ENCODE measurements around the gene PLAGL1.
"Not testable (repeated sequence)": the region's sequence is repeated elsewhere in the genome, so short reads cannot be mapped to it uniquely, and the experiment has no call there.

The PLAGL1 gene

GRCh38 chr6:144008120-144008811 is at the start of gene PLAGL1:
PLAGL1 (minus strand) TSS chr6:144008259; CDS start chr6:143948136, 60,123 bp downstream.
- no peaks in the 10 kb centered on the region for H4K20me1 ChIP-seq
- H3K36me3 ChIP-seq, result peaks cover 0 to 9% (median 0%) of the 10 kb centered on the region in 11 experiments; a peak in 5 of 22 replicates
- no peaks in the 10 kb centered on the region for H3K4me1 ChIP-seq
- no peak within 1 kb of the TSS for H3K9ac ChIP-seq
- H3K27ac ChIP-seq, result no peak within 1 kb of the TSS
- no peak for TF ChIP-seq Cebpa-rat (IDR thresholded peaks at IDR 0.05)
- H3K9me3 ChIP-seq (replicated peaks in 1 of 11), result peaks cover 17 to 26% (median 19%) of the 10 kb centered on the region in 11 experiments
- no peaks in the 10 kb centered on the region for H3K27me3 ChIP-seq
- no peak within 1 kb of the TSS; a peak in 1 of 20 replicates for H3K4me3 ChIP-seq
- H3K4me2 ChIP-seq, result no peak within 1 kb of the TSS

GRCh38 chr6:144055121-144055931 is 47.3 kb upstream of the PLAGL1 start:
- peak overlapping the region in 5 of 11 experiments; percentile 19 to 55 (median 46); a peak in 9 of 22 replicates for H3K4me2 ChIP-seq
- no peak for TF ChIP-seq Cebpa-rat (IDR thresholded peaks at IDR 0.05)
- H3K27me3 ChIP-seq, result no peaks in the 10 kb centered on the region
- H3K9me3 ChIP-seq (replicated peaks in 1 of 11), result no peaks in the 10 kb centered on the region
- H4K20me1 ChIP-seq, result no peaks in the 10 kb centered on the region
- H3K27ac ChIP-seq, result no peak overlapping the region
- no peaks in the 10 kb centered on the region for H3K36me3 ChIP-seq
- peaks cover 0 to 14% (median 0%) of the 10 kb centered on the region in 10 experiments; a peak in 9 of 20 replicates for H3K4me1 ChIP-seq
- no peak overlapping the region for H3K9ac ChIP-seq
- no peak overlapping the region for H3K4me3 ChIP-seq

- H3K9ac ChIP-seq, result no peak overlapping the region
- H3K36me3 ChIP-seq, result peaks cover 0 to 1% (median 0%) of the 10 kb centered on the region in 11 experiments; a peak in 1 of 22 replicates
- H3K27me3 ChIP-seq, result no peaks in the 10 kb centered on the region
- no peak for TF ChIP-seq Cebpa-rat (IDR thresholded peaks at IDR 0.05)
- no peak overlapping the region for H3K27ac ChIP-seq
- H3K4me3 ChIP-seq, result no peak overlapping the region
- no peak overlapping the region for H3K4me2 ChIP-seq
- H4K20me1 ChIP-seq, result no peaks in the 10 kb centered on the region
- peaks cover 0 to 30% (median 2%) of the 10 kb centered on the region in 10 experiments; a peak in 9 of 20 replicates for H3K4me1 ChIP-seq
- H3K9me3 ChIP-seq (replicated peaks in 1 of 11), result peaks cover 4 to 11% (median 5%) of the 10 kb centered on the region in 11 experiments; a peak in 19 of 22 replicates
Measured at GRCh38 chr6:144053601-144054000, 45.5 kb upstream of the PLAGL1 start.

GRCh38 chr6:144052488-144052887 is 44.4 kb upstream of the PLAGL1 start:
- no peak for TF ChIP-seq Cebpa-rat (IDR thresholded peaks at IDR 0.05)
- no peaks in the 10 kb centered on the region for H4K20me1 ChIP-seq
- H3K4me1 ChIP-seq, result peaks cover 0 to 31% (median 2%) of the 10 kb centered on the region in 10 experiments; a peak in 9 of 20 replicates
- no peak overlapping the region for H3K4me3 ChIP-seq
- peaks cover 0 to 6% (median 0%) of the 10 kb centered on the region in 11 experiments; a peak in 2 of 22 replicates for H3K36me3 ChIP-seq
- H3K9ac ChIP-seq, result no peak overlapping the region
- no peaks in the 10 kb centered on the region for H3K27me3 ChIP-seq
- no peak overlapping the region for H3K27ac ChIP-seq
- H3K4me2 ChIP-seq, result no peak overlapping the region
- H3K9me3 ChIP-seq (replicated peaks in 1 of 11), result peaks cover 15 to 22% (median 16%) of the 10 kb centered on the region in 11 experiments

GRCh38 chr6:144049386-144049785 is 41.3 kb upstream of the PLAGL1 start:
- Histone ChIP-seq H3K9ac (no peak overlapping the region), H3K36me3 (peaks cover 0 to 6% (median 0%) of the 10 kb centered on the region in 11 experiments; a peak in 3 of 22 replicates), H3K9me3 (replicated peaks in 1 of 11) (peaks cover 37 to 51% (median 45%) of the 10 kb centered on the region in 11 experiments), H3K4me1 (peaks cover 0 to 17% (median 0%) of the 10 kb centered on the region in 10 experiments; a peak in 4 of 20 replicates), H3K4me2 (peak overlapping the region in 2 of 11 experiments; percentile 13 to 37; a peak in 4 of 22 replicates), H3K4me3 (no peak overlapping the region), H3K27me3 (no peaks in the 10 kb centered on the region), H3K27ac (peak overlapping the region in 1 of 11 experiments; percentile 17; a peak in 1 of 22 replicates), H4K20me1 (no peaks in the 10 kb centered on the region)
- TF ChIP-seq Cebpa-rat (IDR thresholded peaks at IDR 0.05), result no peak

- no peak overlapping the region for H3K27ac ChIP-seq
- no peaks in the 10 kb centered on the region for H3K27me3 ChIP-seq
- H3K9ac ChIP-seq, result no peak overlapping the region
- TF ChIP-seq Cebpa-rat (IDR thresholded peaks at IDR 0.05), result no peak
- H3K4me1 ChIP-seq, result peaks cover 0 to 17% (median 0%) of the 10 kb centered on the region in 10 experiments; a peak in 4 of 20 replicates
- H3K36me3 ChIP-seq, result peaks cover 0 to 6% (median 0%) of the 10 kb centered on the region in 11 experiments; a peak in 3 of 22 replicates
- H3K4me3 ChIP-seq, result no peak overlapping the region
- H3K4me2 ChIP-seq, result no peak overlapping the region
- peaks cover 37 to 52% (median 45%) of the 10 kb centered on the region in 11 experiments for H3K9me3 ChIP-seq (replicated peaks in 1 of 11)
- H4K20me1 ChIP-seq, result no peaks in the 10 kb centered on the region
Measured at GRCh38 chr6:144047688-144048087, 39.6 kb upstream of the PLAGL1 start.

- H3K36me3 ChIP-seq, H3K27me3 ChIP-seq: not testable (repeated sequence)
Measured at GRCh38 chr6:144046672-144047071, 38.6 kb upstream of the PLAGL1 start.

GRCh38 chr6:144044989-144045388 is 36.9 kb upstream of the PLAGL1 start:
- not testable (repeated sequence) for H3K9ac ChIP-seq, H3K36me3 ChIP-seq, H4K20me1 ChIP-seq, H3K27ac ChIP-seq, H3K4me2 ChIP-seq, H3K27me3 ChIP-seq, H3K4me3 ChIP-seq
- peaks cover 37 to 50% (median 45%) of the 10 kb centered on the region in 11 experiments for H3K9me3 ChIP-seq (replicated peaks in 1 of 11)
- H3K4me1 ChIP-seq, result peaks cover 0 to 15% (median 0%) of the 10 kb centered on the region in 10 experiments; a peak in 4 of 20 replicates

More at GRCh38 chr6:144046672-144047071, 38.6 kb upstream of the PLAGL1 start:
- Histone ChIP-seq H3K9me3 (replicated peaks in 1 of 11) (peaks cover 37 to 52% (median 45%) of the 10 kb centered on the region in 11 experiments), H3K4me1 (peaks cover 0 to 17% (median 0%) of the 10 kb centered on the region in 10 experiments; a peak in 4 of 20 replicates)
- H3K27ac ChIP-seq, H3K4me2 ChIP-seq, H4K20me1 ChIP-seq, H3K4me3 ChIP-seq, H3K9ac ChIP-seq: not testable (repeated sequence)

- H3K4me2 ChIP-seq, result peak overlapping the region in 8 of 11 experiments; percentile 26 to 94 (median 75); a peak in 11 of 22 replicates
- peak overlapping the region in 2 of 10 experiments; percentile 36 to 37; a peak in 2 of 20 replicates for H3K4me3 ChIP-seq
- no peaks in the 10 kb centered on the region for H3K27me3 ChIP-seq
- H4K20me1 ChIP-seq, result no peaks in the 10 kb centered on the region
- peaks cover 0 to 33% (median 13%) of the 10 kb centered on the region in 10 experiments; a peak in 14 of 20 replicates for H3K4me1 ChIP-seq
- H3K36me3 ChIP-seq, result no peaks in the 10 kb centered on the region
- TF ChIP-seq Cebpa-rat (IDR thresholded peaks at IDR 0.05), result no peak
- H3K27ac ChIP-seq, result peak overlapping the region in 5 of 11 experiments; percentile 46 to 66 (median 59); a peak in 8 of 22 replicates
- H3K9me3 ChIP-seq (replicated peaks in 1 of 11), result peaks cover 15 to 29% (median 23%) of the 10 kb centered on the region in 11 experiments
- peak overlapping the region in 3 of 11 experiments; percentile 0 to 61 (median 61); a peak in 3 of 22 replicates for H3K9ac ChIP-seq
Measured at GRCh38 chr6:144036835-144037195, 28.8 kb upstream of the PLAGL1 start.

Data from BLaER1 treated with 17β-estradiol and CSF1 and Interleukin-3, amounts not matched to agents 10 nM and 100 nM (cell line).